HFFc6 (cell line): Measurements from ENCODE around the gene SNAP91. TPM values are rescaled to one million over a fixed set of nuclear protein-coding genes. Genes with fewer than 3 reads are reported as not detected.
A peak's percentile ranks its signal among the peaks of the same experiment; 100 is the strongest.

ENCODE experiments used
- DNase-seq: peaks from one replicate; pipeline ENCODE4 v3.0.0-alpha.2; 2018
- H3K27ac Mint-ChIP-seq: 2 replicates; pipeline ENCODE4 v1.8.0; 2020; ENCODE audit warnings: mild to moderate bottlenecking, mixed read lengths
- H3K27me3 Mint-ChIP-seq: 2 replicates; pipeline ENCODE4 v1.8.0; 2021; ENCODE audit warnings: mild to moderate bottlenecking, moderate library complexity, mixed read lengths; ENCODE audit not compliant: insufficient read depth
- H3K36me3 Mint-ChIP-seq: 2 replicates; pipeline ENCODE4 v1.8.0; 2021; ENCODE audit warnings: low read depth, mixed read lengths
- H3K4me1 Mint-ChIP-seq: 2 replicates; pipeline ENCODE4 v1.8.0; 2020; ENCODE audit warnings: low read depth, mixed read lengths
- H3K4me3 Mint-ChIP-seq: 2 replicates; pipeline ENCODE4 v1.8.0; 2020; ENCODE audit warnings: mild to moderate bottlenecking, moderate library complexity, mixed read lengths
- H3K9me3 Mint-ChIP-seq: 2 replicates; pipeline ENCODE4 v1.8.0; 2020; ENCODE audit warnings: mild to moderate bottlenecking, mixed read lengths
- total RNA-seq, 6 experiments: library from RNA; stranded (reverse); fragmentation: NEBNext Ultra II Directional; extraction: Animal tissue kit (Norgen Biotek cat#: 25700); gene quantifications; 2 replicates in 1 of 6; 3 replicates in 5 of 6; pipeline ENCODE4 v1.2.3, GENCODE V29; 2021
- TF ChIP-seq, protein P1 (sequence below): fragments of 200-600 bp; sonication (generic); IDR thresholded peaks from 2 replicates; pipeline ENCODE4 v1.5.0; 2021; ENCODE audit warnings: antibody characterized with exemption, mild to moderate bottlenecking

The SNAP91 gene
- total RNA-seq, 6 experiments from 2014 or later: not detected

DNA sequence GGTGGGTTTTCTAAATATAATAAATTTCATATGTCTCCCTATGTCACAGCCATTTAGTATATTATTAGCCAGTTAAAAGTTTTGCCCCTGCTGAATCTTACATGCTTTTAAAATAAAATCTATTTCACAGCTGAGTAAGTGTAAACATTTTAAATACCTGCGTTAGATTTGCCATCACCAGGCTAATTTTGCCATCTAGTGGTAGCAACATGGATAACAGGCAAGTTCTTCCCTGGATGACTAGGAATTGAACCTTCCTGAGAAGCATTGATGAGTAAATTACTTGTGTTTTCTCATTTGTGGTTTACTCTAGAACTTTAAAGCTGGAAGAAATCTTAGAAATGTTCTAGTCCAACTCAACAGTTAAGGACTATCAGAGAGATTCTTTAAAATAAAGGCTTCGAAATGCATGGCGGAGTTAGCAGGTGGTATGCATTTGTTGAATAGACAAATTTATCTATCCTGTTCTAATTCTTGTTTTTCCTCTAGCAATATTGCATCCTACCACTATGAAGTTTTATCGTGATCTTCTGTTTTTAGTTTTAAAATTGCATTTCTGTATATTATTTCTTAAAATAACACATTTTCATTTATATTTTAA, 193.9 kb downstream of the SNAP91 start:
- no peak overlapping the region for H3K27ac Mint-ChIP-seq
- TF ChIP-seq, protein P1, sequence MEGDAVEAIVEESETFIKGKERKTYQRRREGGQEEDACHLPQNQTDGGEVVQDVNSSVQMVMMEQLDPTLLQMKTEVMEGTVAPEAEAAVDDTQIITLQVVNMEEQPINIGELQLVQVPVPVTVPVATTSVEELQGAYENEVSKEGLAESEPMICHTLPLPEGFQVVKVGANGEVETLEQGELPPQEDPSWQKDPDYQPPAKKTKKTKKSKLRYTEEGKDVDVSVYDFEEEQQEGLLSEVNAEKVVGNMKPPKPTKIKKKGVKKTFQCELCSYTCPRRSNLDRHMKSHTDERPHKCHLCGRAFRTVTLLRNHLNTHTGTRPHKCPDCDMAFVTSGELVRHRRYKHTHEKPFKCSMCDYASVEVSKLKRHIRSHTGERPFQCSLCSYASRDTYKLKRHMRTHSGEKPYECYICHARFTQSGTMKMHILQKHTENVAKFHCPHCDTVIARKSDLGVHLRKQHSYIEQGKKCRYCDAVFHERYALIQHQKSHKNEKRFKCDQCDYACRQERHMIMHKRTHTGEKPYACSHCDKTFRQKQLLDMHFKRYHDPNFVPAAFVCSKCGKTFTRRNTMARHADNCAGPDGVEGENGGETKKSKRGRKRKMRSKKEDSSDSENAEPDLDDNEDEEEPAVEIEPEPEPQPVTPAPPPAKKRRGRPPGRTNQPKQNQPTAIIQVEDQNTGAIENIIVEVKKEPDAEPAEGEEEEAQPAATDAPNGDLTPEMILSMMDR: peak; percentile 93
- no peaks in the 10 kb centered on the region for H3K9me3 Mint-ChIP-seq
- H3K36me3 Mint-ChIP-seq: no peaks in the 10 kb centered on the region
- no peaks in the 10 kb centered on the region for H3K27me3 Mint-ChIP-seq
- peaks cover 32% of the 10 kb centered on the region for H3K4me1 Mint-ChIP-seq
- peak; percentile 60 for DNase-seq
- H3K4me3 Mint-ChIP-seq: no peak overlapping the region

DNA sequence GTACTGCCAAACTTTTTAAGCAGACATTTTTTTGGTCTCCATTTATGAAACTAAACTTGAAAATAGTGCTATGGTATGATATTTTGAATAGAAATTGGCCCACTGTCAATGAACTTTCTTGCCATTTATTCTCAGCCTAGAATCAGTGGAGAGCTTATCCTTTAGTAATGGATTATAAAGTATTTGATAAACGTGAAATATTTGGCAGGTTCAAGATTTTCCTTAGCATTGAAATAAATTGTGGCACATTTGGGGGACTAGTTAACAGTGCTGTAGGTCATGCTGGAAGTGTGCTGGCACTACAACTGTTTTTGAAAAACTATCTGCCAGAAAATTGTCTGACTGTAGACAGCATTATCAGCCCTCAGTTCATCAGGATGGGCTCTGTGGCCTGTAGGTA, 194.4 kb downstream of the SNAP91 start:
- TF ChIP-seq, protein P1: no peak
- H3K27ac Mint-ChIP-seq: no peak overlapping the region
- DNase-seq: no peak
- H3K27me3 Mint-ChIP-seq: no peaks in the 10 kb centered on the region
- H3K4me3 Mint-ChIP-seq: no peak overlapping the region
- no peaks in the 10 kb centered on the region for H3K9me3 Mint-ChIP-seq
- peaks cover 37% of the 10 kb centered on the region for H3K4me1 Mint-ChIP-seq
- H3K36me3 Mint-ChIP-seq: no peaks in the 10 kb centered on the region

DNA sequence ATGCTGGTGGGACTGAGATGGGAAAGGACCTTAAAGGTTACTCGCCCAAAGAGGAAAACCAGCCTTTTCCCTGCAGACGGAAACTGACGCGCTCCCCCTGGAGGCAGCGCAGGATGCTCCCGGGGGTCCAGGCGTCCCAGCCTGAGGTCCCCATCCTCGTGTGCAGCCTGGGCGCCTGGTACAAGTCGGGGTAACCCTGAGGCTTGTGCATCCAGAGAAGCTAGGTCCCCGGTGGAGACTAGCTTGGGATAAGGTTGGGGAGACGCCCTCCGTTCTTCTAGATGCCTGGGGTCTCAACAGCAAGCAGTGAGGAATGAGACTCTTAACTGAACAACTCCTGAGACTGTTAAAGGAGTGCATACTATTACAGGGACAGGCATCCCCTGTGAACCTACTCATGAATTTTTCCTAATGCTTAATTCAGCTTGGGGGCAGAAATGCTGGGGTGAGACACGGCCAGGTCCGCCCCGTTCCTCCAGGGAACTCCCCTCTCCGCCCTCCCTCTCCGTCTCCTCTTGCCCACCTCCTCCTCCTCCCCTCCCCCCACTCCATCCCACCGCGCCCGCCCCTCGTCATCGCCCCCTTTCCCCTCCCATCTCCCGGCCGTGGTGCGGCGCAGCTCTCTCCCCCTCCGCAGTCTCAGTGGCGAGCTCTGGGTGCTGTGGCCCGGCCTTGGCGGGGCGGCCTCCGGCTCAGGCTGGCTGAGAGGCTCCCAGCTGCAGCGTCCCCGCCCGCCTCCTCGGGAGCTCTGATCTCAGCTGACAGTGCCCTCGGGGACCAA, 196.8 kb downstream of the SNAP91 start, which contains the start of gene PRSS35:
Gene PRSS35, plus strand, starts transcription at position 634 of the 781 bp plus-strand sequence. CDS start 10,908 bp downstream, outside the sequence.
- H3K27me3 Mint-ChIP-seq: no peaks in the 10 kb centered on the region
- H3K4me3 Mint-ChIP-seq: peak within 1 kb of the TSS; percentile 90
- peak within 1 kb of the TSS; percentile 33 for H3K27ac Mint-ChIP-seq
- peak; percentile 16 for DNase-seq
- H3K36me3 Mint-ChIP-seq: no peaks in the 10 kb centered on the region
- TF ChIP-seq, protein P1: peak; percentile 87
- peaks cover 29% of the 10 kb centered on the region for H3K4me1 Mint-ChIP-seq
- H3K9me3 Mint-ChIP-seq: no peaks in the 10 kb centered on the region

DNA sequence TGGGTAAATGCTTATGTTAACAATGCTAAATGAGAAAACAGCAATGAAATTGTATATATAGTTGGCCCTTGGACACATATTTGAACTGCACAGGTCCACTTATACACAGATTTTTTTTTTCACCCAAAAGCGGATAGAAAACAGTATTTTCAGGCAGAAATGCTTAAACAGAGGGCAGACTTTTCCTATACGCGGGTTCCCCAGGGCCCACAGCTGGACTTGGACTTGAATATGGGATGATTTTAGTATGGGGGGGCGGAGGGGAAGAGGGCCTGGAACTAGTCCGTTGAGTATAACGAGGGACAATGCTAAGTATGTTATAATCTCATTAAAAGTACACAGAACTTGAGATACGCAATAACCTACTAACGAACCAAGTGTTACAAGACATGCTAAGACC, 197.6 kb downstream of the SNAP91 start:
- peak overlapping the region; percentile 90 for H3K4me3 Mint-ChIP-seq
- H3K27ac Mint-ChIP-seq: no peak overlapping the region
- TF ChIP-seq, protein P1: no peak
- H3K4me1 Mint-ChIP-seq: peaks cover 29% of the 10 kb centered on the region
- H3K36me3 Mint-ChIP-seq: no peaks in the 10 kb centered on the region
- H3K27me3 Mint-ChIP-seq: no peaks in the 10 kb centered on the region; the same call in 1 of the 2 replicates
- no peaks in the 10 kb centered on the region for H3K9me3 Mint-ChIP-seq
- no peak for DNase-seq

DNA sequence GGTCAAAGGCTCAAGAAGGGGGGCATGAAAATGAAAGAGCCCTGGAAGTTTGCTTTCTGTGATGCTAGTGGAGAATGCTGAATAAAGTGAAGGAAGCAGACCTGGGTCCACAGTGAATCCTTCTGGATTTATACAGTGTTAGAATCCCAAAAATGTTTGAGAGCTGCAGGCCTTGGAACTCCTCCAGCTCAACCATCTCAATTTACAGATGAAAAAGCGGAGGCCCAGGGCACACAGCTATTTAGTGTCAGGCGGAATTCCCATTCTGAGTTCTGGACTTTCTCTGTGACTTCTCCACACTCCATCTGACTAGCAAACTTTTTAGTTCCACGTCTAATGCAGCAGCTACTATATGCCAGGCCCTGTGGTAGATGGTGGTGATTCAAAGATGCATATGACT, 198.1 kb downstream of the SNAP91 start:
- Mint-ChIP-seq H3K36me3 (no peaks in the 10 kb centered on the region), H3K27ac (no peak overlapping the region), H3K27me3 (no peaks in the 10 kb centered on the region; the same call in 1 of the 2 replicates), H3K4me1 (peaks cover 29% of the 10 kb centered on the region), H3K9me3 (no peaks in the 10 kb centered on the region), H3K4me3 (no peak overlapping the region)
- TF ChIP-seq, protein P1: no peak
- no peak for DNase-seq
